B cell (primary cell): ENCODE measurements around the gene SLC4A5. TPM values are rescaled to one million over a fixed set of nuclear protein-coding genes. Genes with fewer than 3 reads are reported as not detected.

Source experiments
- ATAC-seq: fragments of 200-7000 bp; cut with Tn5 transposase; one replicate; pipeline ENCODE4 v1.10.0; 2021; ENCODE audit warnings: low read depth, mild to moderate bottlenecking, moderate number of reproducible peaks, moderate library complexity
- CTCF ChIA-PET: fragments of 350-600 bp; sonication (Branson Sonifier 250); formaldehyde crosslinking; loops from one replicate; lab custom pipeline; 2021; ENCODE audit warnings: antibody characterized with exemption, inconsistent platforms; lab: Charles Lee
- POLR2A ChIA-PET: fragments of 350-600 bp; sonication (Branson Sonifier 250); formaldehyde crosslinking; loops from one replicate; lab custom pipeline; 2021; ENCODE audit warnings: antibody characterized with exemption; lab: Charles Lee
- DNase-seq: peaks from one replicate; pipeline ENCODE4 v3.0.0; 2013
- H2AFZ ChIP-seq: 2 replicates; pipeline ENCODE4 v1.6.1; 2012; ENCODE audit warnings: mild to moderate bottlenecking, low read depth, low read length; ENCODE audit not compliant: insufficient read depth, poor library complexity, severe bottlenecking
- H3K27ac ChIP-seq, 2 donors: 1 replicate in 1 of 2; 2 replicates in 1 of 2; pipeline ENCODE4 v1.5.1; 2012 to 2013; ENCODE audit warnings: low read length in 2 of 2, mild to moderate bottlenecking in 2 of 2, moderate library complexity in 1 of 2
- H3K27me3 ChIP-seq, 4 experiments: fragments of 200-600 bp in 1 of 4; sonication (generic) in 1 of 4; replicated peaks in 1 of 4; 1 replicate in 2 of 4; 2 replicates in 2 of 4; pipeline versions ENCODE4 v1.6.1 to v1.7.0; 2013 to 2016; ENCODE audit warnings: low read length in 3 of 4, mild to moderate bottlenecking in 2 of 4, mixed read lengths in 1 of 4, moderate library complexity in 1 of 4; ENCODE audit not compliant: insufficient read depth in 4 of 4, control insufficient read depth in 3 of 4; ENCODE audit errors: control extremely low read depth in 1 of 4
- H3K36me3 ChIP-seq, 2 experiments: replicated peaks in 1 of 2; 1 replicate in 1 of 2; 2 replicates in 1 of 2; pipeline versions ENCODE4 v1.6.1 to v1.7.1; 2013; ENCODE audit warnings: low read length in 1 of 2; ENCODE audit not compliant: insufficient read depth in 2 of 2, control insufficient read depth in 1 of 2; ENCODE audit errors: control extremely low read depth in 1 of 2, extremely low read depth in 1 of 2
- H3K4me1 ChIP-seq, 2 donors: fragments of 200-600 bp in 1 of 2; sonication (generic) in 1 of 2; 1 replicate in 1 of 2; 2 replicates in 1 of 2; pipeline versions ENCODE4 v1.5.1 to v1.6.1; 2013 to 2017; ENCODE audit warnings: low read length in 2 of 2; ENCODE audit not compliant: control insufficient read depth in 2 of 2, insufficient read depth in 2 of 2
- H3K4me2 ChIP-seq: replicated peaks from 2 replicates; pipeline ENCODE3; 2012; ENCODE audit warnings: mild to moderate bottlenecking, low read depth, low read length; ENCODE audit not compliant: poor library complexity, severe bottlenecking
- H3K4me3 ChIP-seq, 5 experiments: fragments of 200-600 bp in 1 of 5; sonication (generic) in 1 of 5; 1 replicate in 3 of 5; 2 replicates in 2 of 5; pipeline versions ENCODE4 v1.5.1 to v1.7.0; 2011 to 2016; ENCODE audit warnings: low read length in 4 of 5, mild to moderate bottlenecking in 4 of 5, low read depth in 2 of 5, control low read depth in 1 of 5, moderate library complexity in 1 of 5; ENCODE audit not compliant: insufficient read depth in 1 of 5; ENCODE audit errors: control extremely low read depth in 1 of 5, extremely low read depth in 1 of 5
- H3K79me2 ChIP-seq: fragments of 200-600 bp; sonication (generic); one replicate; pipeline ENCODE4 v1.6.0; 2016; ENCODE audit warnings: low read length; ENCODE audit not compliant: control insufficient read depth, insufficient read depth
- H3K9ac ChIP-seq: fragments of 200-600 bp; sonication (generic); 2 replicates; pipeline ENCODE4 v1.6.1; 2017; ENCODE audit warnings: mild to moderate bottlenecking, low read length, moderate library complexity
- H3K9me3 ChIP-seq, 3 donors: one replicate each; pipeline versions ENCODE4 v1.6.1 to v1.7.1; 2013; ENCODE audit warnings: low read length in 2 of 3; ENCODE audit not compliant: control insufficient read depth in 2 of 3, insufficient read depth in 1 of 3; ENCODE audit errors: control extremely low read depth in 1 of 3
- H4K20me1 ChIP-seq: 2 replicates; pipeline ENCODE4 v1.6.0; 2012; ENCODE audit warnings: mild to moderate bottlenecking, low read length; ENCODE audit not compliant: insufficient read depth, control insufficient read depth, poor library complexity, severe bottlenecking
- H3K27ac Mint-ChIP-seq: one replicate; pipeline ENCODE4 v1.8.0; 2021; ENCODE audit warnings: mixed read lengths
- H3K27me3 Mint-ChIP-seq: one replicate; pipeline ENCODE4 v1.8.0; 2021; ENCODE audit warnings: mixed read lengths
- H3K4me1 Mint-ChIP-seq: one replicate; pipeline ENCODE4 v1.8.0; 2021; ENCODE audit warnings: mixed read lengths
- H3K4me3 Mint-ChIP-seq: one replicate; pipeline ENCODE4 v1.8.0; 2021; ENCODE audit warnings: mixed read lengths
- H3K9me3 Mint-ChIP-seq: one replicate; pipeline ENCODE4 v1.8.0; 2022; ENCODE audit warnings: mixed read lengths; ENCODE audit not compliant: insufficient read depth
- EZH2 ChIP-seq: IDR thresholded peaks from 2 replicates; pipeline ENCODE4 v1.6.1; 2012; ENCODE audit warnings: borderline replicate concordance, low read depth, mild to moderate bottlenecking, moderate library complexity, low read length; ENCODE audit not compliant: insufficient read depth, poor library complexity, severe bottlenecking
- WGBS: methylation state at CpG from one replicate; pipeline ENCODE4 v1.1.5; 2013; ENCODE audit warnings: missing lambda C conversion rate; ENCODE audit not compliant: insufficient coverage; 5-methylcytosine and 5-hydroxymethylcytosine counted together
- intact Hi-C: fragments of 100-400 bp; cut with micrococcal nuclease; formaldehyde crosslinking; loops from one replicate; pipeline ENCODE4 v1.10.0; 2022
- polyA plus RNA-seq: library from polyadenylated mRNA; depleted of rRNA; stranded (reverse); fragments of >200 nt; gene quantifications from 2 replicates; pipeline ENCODE4 v1.2.3, GENCODE V29; 2012
- total RNA-seq, 2 donors: library from RNA; stranded (reverse); fragments of 120-200 nt in 1 of 2; gene quantifications; 1 replicate in 1 of 2; 2 replicates in 1 of 2; pipeline versions ENCODE4 v1.2.3 to v1.2.4, GENCODE V29; 2013 to 2022
- TF ChIP-seq, protein P1 (sequence below): fragments of 200-600 bp; IDR thresholded peaks from one replicate; pipeline ENCODE4 v1.8.0; 2022; ENCODE audit warnings: antibody characterized with exemption, mild to moderate bottlenecking

The SLC4A5 gene
- total and polyA plus RNA-seq, 2 donors (not counting 1 experiment from before 2014, with no cell fraction given) = 3.3 to 9.7 TPM

DNA sequence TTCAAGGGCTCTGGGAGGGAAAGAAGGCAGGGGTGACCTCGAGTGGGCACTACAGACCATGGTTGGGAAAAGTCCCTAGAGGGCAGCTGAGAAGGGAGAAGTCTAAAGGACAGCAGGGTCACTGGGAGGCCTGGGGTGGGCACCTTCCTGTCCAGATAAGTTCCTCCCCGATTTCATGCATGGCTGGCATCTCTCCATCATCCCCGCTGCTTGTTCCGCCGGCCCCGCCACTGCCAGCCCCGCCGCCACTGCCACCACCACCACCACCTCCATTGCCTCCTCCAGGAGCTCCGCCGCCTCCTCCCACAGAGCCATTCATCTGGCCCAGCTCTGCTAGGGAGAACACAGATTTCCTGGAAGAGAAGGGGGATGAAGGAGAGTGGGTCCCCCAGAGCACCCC lies 91.2 kb downstream of the SLC4A5 start:
- no peak for DNase-seq
- 79% methylated on average over 8 of the region's 10 CpGs for WGBS
- Histone ChIP-seq H3K4me3 (no peak overlapping the region), H3K27ac (no peak overlapping the region), H3K79me2 (no peaks in the 10 kb centered on the region), H3K4me2 (no peak overlapping the region), H3K4me1 (no peaks in the 10 kb centered on the region), H3K27me3 (no peaks in the 10 kb centered on the region), H3K9me3 (no peaks in the 10 kb centered on the region), H3K36me3 (no peaks in the 10 kb centered on the region), H4K20me1 (no peaks in the 10 kb centered on the region), H3K9ac (no peak overlapping the region), H2AFZ (no peak overlapping the region)
- no peak for TF ChIP-seq EZH2
- TF ChIP-seq, protein P1, sequence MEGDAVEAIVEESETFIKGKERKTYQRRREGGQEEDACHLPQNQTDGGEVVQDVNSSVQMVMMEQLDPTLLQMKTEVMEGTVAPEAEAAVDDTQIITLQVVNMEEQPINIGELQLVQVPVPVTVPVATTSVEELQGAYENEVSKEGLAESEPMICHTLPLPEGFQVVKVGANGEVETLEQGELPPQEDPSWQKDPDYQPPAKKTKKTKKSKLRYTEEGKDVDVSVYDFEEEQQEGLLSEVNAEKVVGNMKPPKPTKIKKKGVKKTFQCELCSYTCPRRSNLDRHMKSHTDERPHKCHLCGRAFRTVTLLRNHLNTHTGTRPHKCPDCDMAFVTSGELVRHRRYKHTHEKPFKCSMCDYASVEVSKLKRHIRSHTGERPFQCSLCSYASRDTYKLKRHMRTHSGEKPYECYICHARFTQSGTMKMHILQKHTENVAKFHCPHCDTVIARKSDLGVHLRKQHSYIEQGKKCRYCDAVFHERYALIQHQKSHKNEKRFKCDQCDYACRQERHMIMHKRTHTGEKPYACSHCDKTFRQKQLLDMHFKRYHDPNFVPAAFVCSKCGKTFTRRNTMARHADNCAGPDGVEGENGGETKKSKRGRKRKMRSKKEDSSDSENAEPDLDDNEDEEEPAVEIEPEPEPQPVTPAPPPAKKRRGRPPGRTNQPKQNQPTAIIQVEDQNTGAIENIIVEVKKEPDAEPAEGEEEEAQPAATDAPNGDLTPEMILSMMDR = no peak
- no peaks in the 10 kb centered on the region for H3K27me3 Mint-ChIP-seq
- ChIA-PET CTCF (interaction anchor here (4.0 kb wide), 1 partner anchor 336 kb away, joined by 40 read pairs; no protein-coding TSS in a partner anchor), POLR2A (no interaction called here)
- peaks cover 6% of the 10 kb centered on the region for H3K4me1 Mint-ChIP-seq
- ATAC-seq = no peak
- H3K4me3 Mint-ChIP-seq = no peak overlapping the region
- no peaks in the 10 kb centered on the region for H3K9me3 Mint-ChIP-seq
- intact Hi-C loops = loop anchor here (5.0 kb wide), 1 partner anchor 140 kb away; no protein-coding TSS in a partner anchor
- H3K27ac Mint-ChIP-seq = no peak overlapping the region

DNA sequence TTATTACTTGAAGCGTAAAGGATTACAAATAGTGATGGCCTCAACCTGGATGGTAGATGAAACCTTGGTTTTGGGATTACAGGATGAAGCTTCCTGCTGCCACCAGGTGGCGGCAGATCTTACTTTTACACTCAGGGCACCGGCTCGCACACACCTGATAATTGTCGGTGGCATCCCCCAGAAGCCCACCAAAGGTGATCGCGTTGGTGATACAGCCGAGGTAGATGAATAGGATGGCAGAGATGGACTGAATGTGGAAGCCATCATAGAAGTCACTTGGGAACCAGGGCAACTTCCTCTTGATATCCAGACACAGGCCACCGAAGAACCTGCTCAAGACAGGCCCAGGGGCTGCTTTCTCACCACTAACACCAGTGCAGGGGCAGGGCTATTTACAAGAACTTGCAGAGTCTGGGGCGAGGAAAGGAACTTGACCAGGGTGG lies 93.0 kb downstream of the SLC4A5 start:
- ATAC-seq (peak; percentile 51), DNase-seq (peak; percentile 72)
- Histone ChIP-seq H2AFZ (peak overlapping the region; percentile 7), H3K36me3 (no peaks in the 10 kb centered on the region), H3K27ac (no peak overlapping the region), H4K20me1 (no peaks in the 10 kb centered on the region), H3K4me1 (no peaks in the 10 kb centered on the region), H3K9ac (no peak overlapping the region), H3K4me2 (peak overlapping the region; percentile 6), H3K79me2 (no peaks in the 10 kb centered on the region), H3K27me3 (no peaks in the 10 kb centered on the region), H3K4me3 (no peak overlapping the region), H3K9me3 (no peaks in the 10 kb centered on the region)
- no peaks in the 10 kb centered on the region for H3K9me3 Mint-ChIP-seq
- H3K27ac Mint-ChIP-seq = no peak overlapping the region
- no peaks in the 10 kb centered on the region for H3K27me3 Mint-ChIP-seq
- TF ChIP-seq, protein P1 = peak; percentile 90
- no peak for TF ChIP-seq EZH2
- peaks cover 6% of the 10 kb centered on the region for H3K4me1 Mint-ChIP-seq
- no peak overlapping the region for H3K4me3 Mint-ChIP-seq
- ChIA-PET CTCF (interaction anchor here (0.6 to 4.0 kb wide), 33 partner anchors 8 to 426 kb away, joined by 3 to 69 read pairs (median 4); partner anchors contain the start of genes AUP1, CCDC142, HTRA2 and MTHFD2), POLR2A (interaction anchor here (0.6 to 0.9 kb wide), 2 partner anchors 72 to 208 kb away, joined by 3 read pairs; partner anchors contain the start of gene MOB1A)
- WGBS = no CpG with 5 or more reads among the region's 10 CpGs
- intact Hi-C loops = loop anchor here (1.0 to 5.0 kb wide), 2 partner anchors 142 to 337 kb away; no protein-coding TSS in a partner anchor
